ENCODE data around the gene EYS.

Gene EYS

DNA sequence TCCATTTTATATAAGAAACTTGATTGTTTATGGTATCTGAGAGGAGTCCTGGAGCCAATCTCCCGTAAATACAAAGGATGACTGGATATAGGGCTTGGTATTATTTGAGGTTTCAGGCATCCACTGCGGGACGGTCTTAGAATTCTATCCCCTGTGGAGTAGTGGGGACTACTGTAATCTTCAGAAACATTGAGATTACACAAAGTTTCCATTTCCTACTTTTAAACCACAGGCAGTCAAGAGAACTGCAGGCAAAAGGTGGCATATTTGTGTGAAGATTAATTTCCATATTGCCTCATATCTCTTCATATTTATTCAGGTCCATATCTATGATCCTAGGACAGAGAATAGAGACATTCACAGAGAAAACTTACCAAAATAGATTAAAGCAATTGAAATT, 1485.2 kb downstream of the EYS start:
- FAIRE-seq (no peak), DNase-seq (ENCODE audit: insufficient read length, low spot score) (no peak)

DNA sequence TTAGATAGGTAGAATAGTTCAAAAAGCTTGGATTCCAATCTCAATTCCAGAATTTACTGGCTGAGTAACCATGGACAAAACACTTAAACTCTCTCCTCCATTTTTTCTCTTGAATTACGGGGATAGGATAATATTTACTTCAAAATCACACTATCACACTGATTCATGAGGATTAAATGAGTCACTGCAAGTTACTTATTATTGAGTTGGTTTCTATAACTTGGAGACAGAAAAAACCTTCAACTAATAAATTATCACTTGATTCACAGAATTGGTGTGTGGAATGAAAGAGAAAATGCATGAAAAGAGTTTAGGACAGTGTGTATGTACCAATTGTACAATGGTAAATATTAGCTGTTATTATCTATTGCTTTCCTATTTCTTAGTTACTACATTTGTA, 1486.2 kb downstream of the EYS start:
- no peak for FAIRE-seq
- DNase-seq (ENCODE audit: insufficient read length, low spot score), result no peak

DNA sequence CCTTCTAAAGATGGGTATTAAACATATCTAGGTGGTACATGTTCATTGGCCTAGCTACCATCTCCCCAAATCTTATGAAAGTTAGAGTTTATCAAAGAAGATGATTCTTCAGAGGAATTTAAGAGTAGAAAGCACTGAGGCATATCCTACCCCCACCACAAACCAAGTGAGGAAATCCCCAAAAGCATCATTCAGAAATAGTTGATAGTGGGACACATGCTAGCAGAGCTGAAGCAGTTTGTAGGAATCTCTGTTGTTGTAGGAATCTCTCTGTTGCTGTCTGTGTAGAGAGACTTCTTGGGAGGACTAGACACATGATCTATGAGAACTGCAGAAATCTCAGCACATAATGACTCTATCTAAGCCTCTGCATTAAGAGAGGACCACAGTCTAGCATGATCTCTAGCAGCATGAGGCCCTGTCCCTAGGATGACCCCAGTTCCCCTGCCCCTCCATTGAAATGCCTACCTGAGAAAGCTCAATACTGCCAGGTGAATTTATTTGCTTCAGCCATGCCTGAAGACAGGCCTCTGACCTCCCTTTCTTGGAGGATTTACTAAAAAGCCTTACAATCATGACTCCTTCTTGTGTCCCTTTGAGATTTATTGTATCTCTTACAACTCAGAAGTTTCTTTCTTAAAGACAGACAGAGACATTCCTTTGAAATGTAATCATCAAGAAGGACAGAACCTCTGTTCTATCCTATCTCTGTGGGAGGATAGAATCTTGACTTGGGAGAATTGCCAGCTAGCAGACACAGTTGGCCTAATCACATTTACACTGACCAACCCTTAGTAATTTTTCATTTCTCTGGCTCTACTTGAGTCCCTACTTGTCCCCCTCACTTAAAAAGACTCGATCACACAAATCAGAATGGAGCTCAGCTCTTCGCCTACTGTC, 1489.1 kb downstream of the EYS start:
- FAIRE-seq, result no peak
- no peak for DNase-seq (ENCODE audit: insufficient read length, low spot score)

DNA sequence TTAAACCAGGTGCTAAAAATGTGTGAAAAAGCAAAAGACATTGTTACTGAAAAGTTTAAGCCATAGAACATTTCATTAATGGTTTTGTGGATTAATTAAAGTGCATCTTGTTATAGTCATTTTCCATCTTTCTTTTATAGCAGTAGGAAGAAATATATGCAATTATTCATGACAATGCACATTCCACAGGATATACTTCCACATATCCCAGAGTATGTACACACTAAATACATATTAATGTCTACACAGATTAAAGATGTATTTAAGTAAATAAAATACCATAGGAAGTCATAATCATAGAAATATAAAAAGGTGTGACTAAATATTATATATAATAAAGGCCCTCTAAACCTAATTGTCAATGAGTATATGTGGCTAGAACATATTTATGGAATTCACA, 1492.7 kb downstream of the EYS start:
- FAIRE-seq (no peak), DNase-seq (ENCODE audit: insufficient read length, low spot score) (no peak)

DNA sequence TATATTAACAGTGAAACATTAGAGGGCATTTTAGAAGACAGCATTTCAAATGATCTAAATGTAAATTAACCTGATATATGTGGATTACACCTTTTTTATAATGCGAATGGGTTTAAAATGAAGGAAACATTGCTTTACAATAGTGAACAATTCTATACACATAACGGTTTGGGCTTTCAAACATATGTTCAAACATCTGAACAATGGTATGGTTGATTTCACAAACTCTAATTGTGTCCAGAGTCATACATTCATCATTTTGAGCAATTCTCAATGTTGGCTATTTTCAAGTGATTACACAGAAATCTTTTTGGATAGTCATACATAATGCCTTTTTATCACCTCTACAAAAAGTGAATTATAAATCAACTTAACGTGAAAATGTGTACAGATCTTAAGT, 1493.3 kb downstream of the EYS start:
- DNase-seq (ENCODE audit: insufficient read length, low spot score) (no peak), FAIRE-seq (no peak)

DNA sequence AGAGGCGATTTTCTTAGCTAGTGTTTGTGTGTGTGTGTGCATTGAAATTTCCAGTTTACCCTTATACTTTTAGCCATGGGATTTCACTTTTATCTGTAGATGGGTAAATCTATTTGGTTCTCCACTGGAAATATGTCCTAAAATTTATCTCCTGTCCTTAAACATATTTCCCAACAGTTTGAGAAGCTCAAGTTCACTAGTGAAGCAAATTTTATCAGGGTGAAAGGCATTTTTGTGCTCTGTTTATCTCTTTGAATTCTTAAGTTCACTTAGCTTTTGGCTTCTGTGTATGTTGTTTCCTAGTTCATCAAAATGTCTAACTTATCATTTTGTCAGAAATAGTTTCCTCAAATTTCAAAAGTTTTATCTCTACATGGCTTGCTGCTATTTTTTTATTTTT, 1509.8 kb downstream of the EYS start:
- FAIRE-seq, result no peak
- DNase-seq (ENCODE audit: insufficient read length, low spot score), result no peak

DNA sequence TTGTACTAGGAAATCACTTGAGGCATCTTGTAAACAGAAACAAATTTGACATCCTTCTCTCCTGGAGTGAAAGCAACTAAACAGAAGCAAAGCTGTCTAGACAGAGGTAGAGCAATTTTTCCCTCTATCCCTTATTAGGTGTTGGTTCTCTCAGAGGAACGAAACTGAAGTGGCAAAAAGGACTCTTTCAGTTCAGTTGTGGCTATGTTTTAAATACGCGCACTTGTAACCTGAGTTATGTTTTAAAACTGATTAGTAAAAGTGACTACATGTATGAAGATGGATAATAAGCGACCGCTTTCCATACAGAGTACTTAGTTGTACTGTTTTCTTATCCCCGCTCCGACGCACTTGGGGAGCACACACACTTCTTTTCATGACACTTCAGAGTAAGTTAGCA, 1520.4 kb downstream of the EYS start:
- DNase-seq (ENCODE audit: insufficient read length, low spot score), result no peak
- no peak for FAIRE-seq

DNA sequence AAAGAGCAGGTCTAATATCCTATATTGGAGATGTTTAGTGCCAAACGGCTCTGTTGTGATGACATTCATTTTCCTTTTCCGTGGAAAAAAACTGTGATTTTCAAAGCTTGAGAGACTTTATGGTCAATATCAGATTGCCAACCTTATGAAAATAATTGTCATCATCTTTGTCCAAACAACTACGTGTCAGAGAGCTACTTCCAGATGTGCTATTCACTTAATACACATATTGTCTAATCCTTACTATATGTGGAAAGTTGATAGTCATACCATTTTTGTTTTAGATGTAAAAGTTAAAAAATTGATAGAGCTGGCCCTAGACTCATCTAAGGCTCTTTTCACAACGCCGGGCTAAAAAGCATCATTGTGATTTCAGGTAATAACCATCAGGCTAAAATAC, 1521.4 kb downstream of the EYS start:
- FAIRE-seq, result peak; percentile 4
- DNase-seq (ENCODE audit: insufficient read length, low spot score), result no peak

DNA sequence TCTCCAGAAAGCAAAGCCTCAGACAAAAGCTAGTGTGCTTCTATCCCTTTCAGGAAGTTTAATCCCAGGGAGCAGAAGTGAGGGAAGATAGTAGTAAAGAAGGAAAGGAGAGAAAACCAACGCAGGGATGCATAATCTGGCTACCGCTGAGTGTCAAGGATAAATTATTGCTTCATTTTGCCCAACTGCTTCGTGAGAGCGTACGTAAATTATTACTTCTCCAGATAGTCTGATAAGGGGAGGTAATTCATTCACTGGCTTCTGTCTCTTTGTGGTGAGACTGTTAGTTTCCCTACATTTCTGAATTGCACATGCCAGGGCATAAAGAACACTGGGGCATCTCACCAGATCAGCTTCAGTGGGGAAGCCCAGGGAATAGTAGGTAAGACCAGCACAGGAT, 1531.7 kb downstream of the EYS start:
- FAIRE-seq, result no peak
- no peak for DNase-seq (ENCODE audit: insufficient read length, low spot score)

DNA sequence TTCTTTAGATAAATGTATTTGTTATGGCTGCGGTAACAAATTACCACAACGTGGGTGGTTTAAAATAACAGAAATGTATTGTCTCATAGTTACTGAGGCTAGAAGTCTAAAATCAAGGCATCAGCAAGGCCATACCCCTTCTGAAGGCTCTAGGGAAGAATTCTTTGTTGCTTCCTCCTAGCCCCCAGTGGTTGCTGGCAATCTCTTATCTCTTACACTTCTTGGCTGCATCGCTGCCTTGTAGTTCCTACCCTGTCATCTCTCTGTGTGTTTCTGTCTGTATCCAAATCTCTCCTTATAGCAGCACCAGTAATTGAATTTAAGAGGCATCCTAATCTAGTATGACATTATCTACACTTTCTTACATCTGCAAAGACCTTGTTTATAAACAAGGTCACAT, 1536.7 kb downstream of the EYS start:
- FAIRE-seq, result no peak
- no peak for DNase-seq (ENCODE audit: insufficient read length, low spot score)

DNA sequence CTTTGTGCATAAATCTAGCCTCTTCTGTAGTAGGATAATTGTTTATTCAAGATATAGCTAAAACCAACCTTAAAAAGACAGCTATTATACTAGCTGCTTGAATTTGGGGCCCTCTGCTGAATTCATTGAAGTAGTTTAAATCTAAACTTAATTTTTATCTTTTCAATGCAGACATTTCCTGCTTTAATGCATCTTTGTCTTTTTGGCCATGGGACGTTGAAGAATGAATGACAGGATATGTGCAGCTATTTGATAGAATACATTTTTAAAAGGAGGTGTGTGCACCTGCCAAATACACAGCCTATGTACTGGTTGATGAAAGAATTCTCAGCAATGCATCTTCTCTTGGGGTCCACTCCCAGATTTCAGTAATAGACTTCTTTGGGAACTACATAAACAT, 1546.5 kb downstream of the EYS start:
- no peak for FAIRE-seq
- DNase-seq (ENCODE audit: insufficient read length, low spot score), result no peak

DNA sequence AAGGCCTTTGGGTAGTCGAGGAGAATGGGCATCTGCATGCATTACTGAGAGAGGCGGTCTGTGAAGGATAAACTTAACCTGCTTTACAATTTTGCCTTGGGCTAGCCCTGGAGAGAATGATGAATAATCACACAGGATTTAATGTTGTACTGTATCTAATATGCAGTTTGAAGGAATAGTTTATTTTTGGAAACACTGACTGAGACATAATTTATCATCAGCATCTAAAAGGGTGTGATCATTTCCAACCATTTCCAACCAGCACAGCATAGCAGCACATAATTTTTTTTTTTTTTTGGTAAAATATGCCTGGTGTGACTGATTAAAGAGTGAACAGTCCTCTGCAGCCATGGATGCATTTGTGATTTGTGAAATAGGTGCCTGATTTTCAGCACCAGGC, 1552.0 kb downstream of the EYS start:
- no peak for FAIRE-seq
- DNase-seq (ENCODE audit: insufficient read length, low spot score), result no peak

DNA sequence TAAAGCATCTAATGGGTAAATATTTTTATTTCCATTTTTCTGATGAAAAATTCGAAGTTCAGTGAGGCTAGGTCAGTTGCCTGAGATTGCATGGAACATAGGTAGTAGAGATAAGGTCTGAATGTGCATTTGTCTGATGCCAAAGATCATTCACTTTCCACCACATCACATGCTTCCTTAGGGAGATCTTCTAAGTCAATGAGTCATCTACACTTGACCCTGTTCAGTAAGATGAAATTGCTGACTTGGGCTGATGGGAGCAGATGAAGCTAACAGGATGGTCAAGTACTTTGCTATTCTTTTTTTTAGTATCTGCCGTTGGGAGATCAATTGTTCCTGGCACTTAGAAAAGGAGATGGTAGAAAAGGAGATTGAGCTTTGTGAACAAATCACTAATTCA, 1560.2 kb downstream of the EYS start:
- DNase-seq (ENCODE audit: insufficient read length, low spot score), result no peak
- FAIRE-seq, result no peak

DNA sequence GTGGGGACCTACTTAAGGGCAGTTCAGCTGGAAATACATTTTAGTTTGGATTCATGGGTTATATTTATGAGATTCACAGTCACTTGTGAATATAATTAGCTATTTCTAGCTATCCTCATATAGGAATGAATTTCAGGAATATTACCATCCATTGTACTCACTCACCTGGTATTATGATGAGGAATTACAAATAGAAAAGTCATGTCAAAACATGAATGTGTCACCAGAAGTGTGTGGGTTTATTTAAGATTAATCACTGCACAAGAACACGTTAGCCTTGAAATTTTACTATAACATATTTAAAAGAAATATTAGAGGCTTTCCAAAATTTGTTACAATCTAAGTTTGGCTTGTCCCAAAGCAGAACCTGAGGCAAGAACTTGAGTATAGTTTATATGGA, 1560.9 kb downstream of the EYS start:
- no peak for DNase-seq (ENCODE audit: insufficient read length, low spot score)
- no peak for FAIRE-seq

DNA sequence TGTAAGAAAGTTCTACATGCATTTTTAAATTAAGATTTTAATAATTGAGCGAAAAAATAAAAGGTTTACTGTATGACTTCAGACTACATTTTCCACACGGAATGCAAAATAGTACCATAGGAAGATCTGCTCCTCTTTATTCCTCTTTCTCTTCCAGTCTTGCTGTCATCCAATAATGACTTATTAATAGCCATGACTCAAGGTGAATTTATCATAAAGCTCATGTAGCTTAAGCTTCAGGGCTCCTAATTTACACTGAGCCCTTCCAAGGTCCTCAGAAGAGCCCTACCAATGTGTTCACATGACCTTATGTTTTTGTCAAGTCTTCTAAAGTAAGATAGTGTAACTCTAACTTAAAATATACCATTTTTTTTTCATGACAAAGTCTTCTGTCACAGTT, 1561.4 kb downstream of the EYS start:
- no peak for DNase-seq (ENCODE audit: insufficient read length, low spot score)
- FAIRE-seq, result no peak

DNA sequence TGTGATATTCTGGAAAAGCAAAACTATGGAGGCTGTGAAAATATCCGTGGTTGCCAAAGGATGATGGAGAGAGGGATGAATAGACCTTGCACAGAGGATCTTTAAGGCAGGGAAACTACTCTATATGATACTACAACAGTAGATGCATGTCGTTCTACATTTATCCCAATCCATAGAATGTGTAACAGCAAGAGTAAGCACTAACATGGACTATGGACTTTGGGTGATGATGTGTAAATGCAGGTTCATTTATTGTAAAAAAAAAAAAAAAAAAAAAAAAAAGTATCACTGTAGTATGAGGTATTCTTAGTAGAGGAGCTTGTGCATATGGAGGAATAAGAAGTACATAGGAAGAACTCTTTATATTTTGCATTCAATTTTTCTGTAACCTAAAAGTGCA, 1563.9 kb downstream of the EYS start:
- no peak for FAIRE-seq

DNA sequence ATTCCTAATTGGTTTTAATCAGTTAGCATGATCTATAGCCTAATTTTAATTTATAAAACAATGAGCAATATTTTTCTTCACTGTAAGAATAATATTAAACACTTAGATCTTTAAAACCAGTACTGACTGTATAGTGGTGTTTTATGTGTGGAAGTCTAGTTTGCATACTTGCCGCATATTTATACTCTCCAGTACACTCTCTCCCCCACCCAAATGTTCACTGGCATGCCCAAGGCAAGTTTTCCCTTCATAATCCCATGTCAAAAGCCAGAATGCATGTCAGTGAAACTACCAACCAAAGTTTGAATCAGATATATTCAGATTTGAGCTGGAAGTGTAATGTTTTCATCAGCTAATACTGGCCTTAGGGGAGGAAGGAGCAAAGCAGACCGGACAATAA, 1565.3 kb downstream of the EYS start:
- FAIRE-seq (no peak), DNase-seq (ENCODE audit: insufficient read length, low spot score) (no peak)

More for the DNA sequence above, 1563.9 kb downstream of the EYS start:
- no peak for DNase-seq (ENCODE audit: insufficient read length, low spot score)

DNA sequence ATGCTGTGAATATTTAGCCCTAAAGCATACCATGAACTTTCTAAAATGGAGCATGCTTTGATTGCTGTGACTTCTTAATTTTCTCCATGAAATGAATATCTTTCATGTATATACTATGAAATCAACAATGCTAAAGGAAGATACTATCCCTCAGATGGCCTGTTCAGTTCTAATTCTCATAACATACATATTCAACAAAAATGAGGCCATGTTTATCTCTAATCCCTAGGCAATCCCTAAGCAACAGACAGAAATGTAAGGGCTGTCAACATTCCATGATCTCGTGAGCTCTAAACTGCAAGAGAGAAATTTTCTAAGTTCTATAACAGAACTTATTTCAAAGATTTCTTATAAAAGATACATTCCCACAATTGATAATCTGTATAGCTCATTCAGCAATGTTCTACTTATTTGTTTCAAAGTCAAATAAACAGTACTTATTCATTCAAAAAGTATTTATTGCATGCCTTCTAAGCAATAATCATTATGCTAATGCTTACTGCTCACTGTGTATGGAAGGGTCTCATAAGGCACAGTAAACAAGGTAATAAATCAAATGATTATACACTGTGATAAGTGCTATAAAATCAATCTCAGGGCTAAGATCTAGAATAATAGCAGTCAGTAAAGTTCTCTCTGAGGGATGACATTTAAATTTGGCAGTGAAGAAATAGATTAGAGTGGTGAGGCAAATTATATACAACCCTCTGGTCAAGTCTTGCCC, 1578.6 kb downstream of the EYS start:
- no peak for FAIRE-seq

DNA sequence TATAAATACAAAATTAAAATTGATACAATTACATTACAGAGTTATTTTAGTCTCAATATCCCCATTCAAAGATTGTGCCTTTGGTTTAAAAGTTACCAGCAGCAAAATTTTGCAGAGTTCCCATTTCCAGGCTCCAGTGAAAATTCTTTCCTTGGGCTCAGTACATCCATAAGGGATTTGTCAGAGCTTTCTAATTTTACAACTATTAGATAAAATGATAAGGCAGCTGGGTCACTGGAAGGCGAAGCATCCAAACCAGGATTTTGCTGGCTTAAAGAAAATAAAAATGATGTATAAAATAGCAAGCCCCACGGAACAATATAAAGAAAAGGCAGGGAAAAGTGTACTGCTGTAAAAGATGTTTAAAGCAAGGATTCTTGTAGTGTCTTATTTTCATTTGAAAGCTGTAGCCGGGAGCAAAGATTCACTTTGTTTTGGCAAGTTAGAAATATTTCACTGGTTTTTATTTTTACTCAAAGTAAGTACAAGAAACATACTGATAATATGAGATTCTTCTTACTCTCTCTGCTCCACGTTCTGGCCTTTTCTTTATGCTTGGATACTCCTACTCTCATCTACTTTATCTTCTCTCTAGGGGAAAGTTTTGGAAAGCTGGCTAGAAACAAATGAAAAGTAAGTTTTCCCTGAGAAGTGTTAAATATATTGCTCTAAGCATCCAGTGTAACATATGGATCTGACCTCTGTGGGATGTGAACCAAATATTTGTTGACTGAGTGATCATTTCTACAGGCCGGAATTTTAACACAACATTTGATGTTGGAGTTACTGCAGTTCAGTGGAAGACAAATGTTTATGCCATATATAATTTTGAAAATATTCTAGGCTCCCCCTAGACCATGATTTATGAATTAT, 1583.0 kb downstream of the EYS start:
- no peak for FAIRE-seq
- DNase-seq (ENCODE audit: insufficient read length, low spot score), result no peak

More for the DNA sequence above, 1578.6 kb downstream of the EYS start:
- DNase-seq (ENCODE audit: insufficient read length, low spot score), result no peak

DNA sequence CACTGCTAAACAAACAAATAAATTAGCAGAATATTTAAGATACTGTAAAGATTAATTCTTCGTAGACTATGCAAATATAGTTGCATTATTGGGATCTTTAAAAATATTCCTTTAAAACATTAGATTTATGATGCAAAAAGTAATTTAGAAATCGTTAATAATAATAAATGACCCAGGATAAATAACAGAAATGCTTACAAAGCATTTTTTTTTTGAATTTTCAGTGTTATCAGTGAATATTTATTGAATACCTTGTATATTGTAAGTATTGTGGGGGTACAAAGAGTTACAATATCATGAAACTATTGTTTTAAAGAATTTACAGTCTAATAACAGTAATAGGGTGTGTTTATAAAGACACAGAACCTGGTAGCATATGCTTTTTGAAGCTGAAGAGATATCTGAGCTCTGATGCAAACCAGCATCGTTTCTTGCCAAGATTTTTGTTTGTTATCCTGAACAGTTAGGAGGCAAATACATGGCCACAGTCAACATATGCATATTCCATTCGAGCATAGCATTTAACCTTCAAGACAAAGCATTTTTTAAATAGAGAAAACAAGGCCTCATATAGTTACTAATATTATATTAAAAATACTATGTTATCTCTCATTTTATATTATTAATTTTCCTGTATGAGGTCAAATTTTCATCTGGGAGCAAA, 1584.2 kb downstream of the EYS start:
- no peak for DNase-seq (ENCODE audit: insufficient read length, low spot score)
- FAIRE-seq, result no peak

Measured in GM19239 (cell line).